Fibroblast of peridontal ligament (primary cell): ENCODE results near the gene FHOD3.
A peak's percentile ranks its signal among the peaks of the same experiment; 100 is the strongest.

ENCODE experiments used
- DNase-seq: peaks from one replicate; pipeline ENCODE4 v3.0.0-alpha.2; 2010; ENCODE audit errors: extremely low read depth

FHOD3 gene

DNA sequence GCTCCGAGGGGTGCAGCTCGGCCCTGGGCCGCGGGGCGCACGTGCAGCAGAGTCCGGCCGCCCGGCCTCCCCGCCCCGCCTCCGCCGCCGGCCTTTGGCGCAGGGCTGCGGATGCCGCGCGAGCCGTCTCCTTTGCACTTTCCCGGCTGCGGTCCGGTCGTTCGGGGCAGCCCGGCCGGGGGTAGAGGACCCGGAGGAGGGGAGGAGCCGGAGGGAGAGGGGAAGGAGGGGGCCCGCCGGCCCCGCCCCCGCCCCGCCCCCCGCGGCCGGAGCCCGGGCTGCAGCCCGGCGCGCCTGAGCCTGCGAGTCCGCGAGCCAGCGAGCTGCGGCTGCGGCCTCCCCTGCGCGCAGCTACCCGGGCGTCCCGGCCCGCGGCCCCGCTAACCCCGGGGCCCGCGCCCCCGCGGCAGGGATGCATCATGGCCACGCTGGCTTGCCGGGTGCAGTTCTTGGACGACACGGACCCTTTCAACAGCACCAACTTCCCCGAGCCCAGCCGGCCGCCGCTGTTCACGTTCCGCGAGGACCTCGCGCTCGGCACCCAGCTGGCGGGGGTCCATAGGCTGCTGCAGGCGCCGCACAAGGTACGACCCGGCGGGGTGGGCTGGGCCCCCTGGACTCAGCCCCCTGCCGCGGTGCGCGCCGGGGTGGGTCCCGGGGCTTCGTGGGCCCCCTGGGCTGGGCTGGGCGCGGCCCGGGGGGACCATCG is at the start of gene FHOD3:
Gene FHOD3, plus strand, starts transcription at position 297 of the 709 bp plus-strand sequence. Its CDS starts 123 bp downstream, at position 420.
- DNase-seq = peak; percentile 53

DNA sequence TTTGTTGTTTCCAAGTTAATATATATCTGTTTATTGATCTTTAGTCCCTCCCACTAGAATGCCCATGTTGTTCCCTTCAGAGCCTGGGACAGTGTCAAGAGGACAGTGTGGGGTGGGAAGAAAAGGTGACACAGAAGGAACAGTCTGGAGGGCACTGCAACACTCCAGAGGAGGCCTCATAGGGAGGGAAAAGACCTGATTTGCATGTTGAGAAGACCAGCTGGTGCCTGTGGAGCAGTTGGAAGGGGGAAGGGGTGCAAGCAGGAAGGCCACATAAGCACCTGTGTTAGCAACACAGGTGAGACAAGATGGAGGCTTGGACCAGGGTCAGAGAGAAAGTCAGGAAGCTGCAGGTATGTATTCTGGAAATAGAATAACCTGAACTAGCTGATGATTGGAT is 48.1 kb upstream of the FHOD3 start:
- DNase-seq = no peak

DNA sequence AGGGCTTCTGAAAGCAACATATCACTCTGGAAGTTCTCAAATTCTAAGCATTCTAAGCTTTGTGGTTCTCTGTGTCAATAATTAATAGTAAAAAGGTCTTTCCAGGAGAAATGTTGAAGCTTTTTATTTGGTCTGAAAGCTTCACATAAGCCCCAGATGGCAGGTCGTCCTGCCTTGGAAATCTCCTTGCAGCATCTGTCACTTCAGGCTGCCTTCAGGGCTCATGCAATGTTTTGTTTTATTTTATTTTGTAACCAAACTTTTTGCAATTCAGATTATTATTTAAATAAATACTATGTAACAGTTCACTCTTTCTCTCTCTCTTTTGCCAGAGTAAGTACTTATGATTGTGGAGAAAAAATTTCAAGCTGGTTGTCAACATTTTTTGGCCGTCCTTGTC is 46.7 kb upstream of the FHOD3 start:
- DNase-seq = no peak

DNA sequence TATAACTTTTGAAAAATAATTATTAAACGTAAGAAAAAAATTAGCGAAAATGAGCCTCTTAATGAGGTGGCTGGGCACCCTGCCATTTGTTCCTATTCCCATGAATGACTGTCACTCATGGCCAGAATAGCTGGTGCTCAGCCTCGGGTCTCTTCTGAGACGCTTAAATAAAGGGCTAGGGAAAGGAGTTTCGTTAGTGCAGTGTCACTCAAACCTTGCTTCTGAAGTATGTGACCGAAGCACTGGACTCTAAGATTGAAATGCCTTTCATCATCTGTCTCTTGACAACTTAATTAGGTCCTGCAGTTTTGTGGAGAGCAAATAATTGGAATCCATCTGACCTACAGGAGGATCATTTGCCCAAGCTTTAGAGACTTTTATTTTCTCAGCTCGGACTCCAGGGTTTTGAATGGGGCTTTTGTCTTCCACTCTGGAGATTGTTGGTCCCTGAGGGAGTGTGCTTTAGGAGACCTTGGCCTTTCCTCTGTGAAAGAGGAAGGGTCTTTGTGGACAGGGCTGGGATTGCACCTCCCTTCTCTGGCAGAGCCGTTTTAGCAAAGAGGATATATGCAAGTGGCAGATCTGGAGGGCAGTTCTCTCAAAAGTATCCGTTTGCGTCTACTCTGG is 42.3 kb upstream of the FHOD3 start:
- no peak for DNase-seq

DNA sequence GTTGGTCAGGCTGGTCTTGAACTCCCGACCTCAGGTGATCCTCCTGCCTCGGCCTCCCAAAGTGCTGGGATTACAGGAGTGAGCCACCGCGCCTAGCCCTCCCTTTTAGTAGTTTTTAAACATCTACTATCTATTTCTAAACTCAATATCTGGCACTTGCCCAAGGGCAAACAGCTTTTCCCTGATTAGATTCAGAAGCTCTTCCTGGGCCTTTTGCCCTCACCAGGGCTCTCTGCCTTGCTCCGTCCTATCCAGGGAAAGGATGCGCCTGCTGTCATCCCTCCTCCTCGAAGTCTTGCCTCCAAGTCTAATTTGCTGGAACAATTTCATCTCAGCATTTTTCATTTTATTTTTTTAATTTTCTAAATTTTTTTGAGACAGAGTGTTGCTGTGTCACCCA is 41.4 kb upstream of the FHOD3 start:
- no peak for DNase-seq

DNA sequence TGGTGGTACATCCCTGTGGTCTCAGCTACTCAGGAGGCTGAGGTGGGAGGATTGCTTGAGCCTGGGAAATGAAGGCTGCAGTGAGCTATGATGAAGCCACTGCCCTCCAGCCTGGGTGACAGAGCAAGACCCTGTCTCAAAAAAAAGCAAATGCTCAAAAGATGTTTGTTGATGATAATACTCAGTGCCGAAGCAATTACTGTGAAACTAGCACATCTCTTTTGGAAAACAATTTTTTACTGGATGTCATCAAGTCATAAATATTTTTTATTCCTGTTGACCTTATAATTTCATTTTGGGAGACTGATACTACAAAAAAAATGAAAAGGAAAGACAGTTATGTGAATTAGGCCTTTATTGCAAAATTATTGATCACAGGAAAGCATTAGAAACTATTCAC is 34.5 kb upstream of the FHOD3 start:
- no peak for DNase-seq

DNA sequence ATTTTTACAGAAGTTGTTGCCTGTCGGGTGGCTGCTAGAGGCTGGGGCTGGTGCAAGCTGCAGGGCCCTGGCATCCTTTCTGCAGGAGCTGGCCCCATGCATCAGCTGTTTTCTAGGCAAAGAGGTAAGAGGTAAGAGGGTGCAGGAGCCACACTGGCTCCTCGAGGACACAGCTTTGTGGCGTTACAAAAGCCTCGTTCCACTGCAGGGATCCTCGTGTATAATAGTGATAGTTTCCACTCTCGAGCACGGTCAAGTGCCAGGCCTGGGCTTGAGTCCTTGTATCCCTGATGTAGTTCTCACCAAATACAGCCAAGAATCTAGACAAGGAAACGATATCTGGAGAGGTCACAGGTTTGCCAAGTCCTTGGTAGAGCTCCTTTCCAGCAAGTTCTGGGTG is 33.2 kb upstream of the FHOD3 start:
- DNase-seq = no peak

DNA sequence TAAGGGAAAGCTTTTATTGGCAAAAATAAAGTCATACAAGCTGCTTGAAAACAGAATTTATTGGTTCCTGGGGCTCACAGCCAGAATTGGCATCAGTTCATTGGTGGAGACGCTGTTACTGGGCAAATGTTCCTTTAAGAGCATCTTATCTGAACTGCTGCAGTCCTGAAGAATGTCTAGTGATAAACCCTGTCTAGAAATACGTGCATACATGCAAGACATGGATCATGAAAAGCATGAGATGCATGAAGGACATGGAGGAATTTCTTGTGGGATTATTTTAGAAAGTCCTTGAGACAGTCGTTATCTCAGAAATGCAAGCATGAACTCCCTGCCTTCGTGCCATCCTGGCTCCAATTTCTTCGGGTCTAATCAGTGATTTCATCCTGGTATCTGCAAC is 32.5 kb upstream of the FHOD3 start:
- no peak for DNase-seq

DNA sequence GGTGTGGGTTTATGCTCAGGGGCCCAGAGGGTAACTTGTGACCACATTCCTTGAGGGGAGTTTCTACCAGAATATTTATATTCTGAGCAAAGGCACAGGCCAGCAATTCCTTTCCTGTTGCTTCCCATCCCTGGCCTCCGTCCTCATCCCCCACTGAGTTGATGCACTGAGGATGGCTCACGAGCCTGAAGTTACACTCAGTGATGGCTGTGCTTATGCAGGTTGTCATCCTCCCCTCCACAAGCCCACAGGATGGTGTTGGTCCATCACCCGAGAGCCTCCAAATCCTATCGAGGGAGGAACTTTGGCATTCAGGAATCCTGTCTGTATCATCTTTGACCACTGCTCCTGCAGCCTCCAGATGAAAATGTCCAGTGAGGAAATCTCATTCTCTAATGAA is 28.4 kb upstream of the FHOD3 start:
- DNase-seq = no peak

DNA sequence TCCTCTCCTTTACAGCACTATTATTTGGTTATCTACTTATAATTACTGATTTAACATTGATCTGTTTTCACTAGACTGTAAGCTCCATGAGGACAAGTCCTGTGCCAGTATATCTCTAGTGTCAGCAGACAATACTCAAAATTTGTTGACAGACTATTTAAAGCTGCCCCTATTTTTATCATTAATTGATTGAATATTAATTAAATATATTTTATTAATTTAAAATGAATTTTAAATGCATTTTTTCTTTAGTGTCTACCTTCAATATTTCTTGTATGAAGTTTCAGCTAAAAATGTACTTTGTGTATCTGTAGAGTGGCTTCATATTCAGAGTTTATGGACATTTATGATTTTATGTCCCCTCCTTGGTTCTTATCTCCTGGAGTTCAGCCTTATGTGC is 26.4 kb upstream of the FHOD3 start:
- DNase-seq = no peak

DNA sequence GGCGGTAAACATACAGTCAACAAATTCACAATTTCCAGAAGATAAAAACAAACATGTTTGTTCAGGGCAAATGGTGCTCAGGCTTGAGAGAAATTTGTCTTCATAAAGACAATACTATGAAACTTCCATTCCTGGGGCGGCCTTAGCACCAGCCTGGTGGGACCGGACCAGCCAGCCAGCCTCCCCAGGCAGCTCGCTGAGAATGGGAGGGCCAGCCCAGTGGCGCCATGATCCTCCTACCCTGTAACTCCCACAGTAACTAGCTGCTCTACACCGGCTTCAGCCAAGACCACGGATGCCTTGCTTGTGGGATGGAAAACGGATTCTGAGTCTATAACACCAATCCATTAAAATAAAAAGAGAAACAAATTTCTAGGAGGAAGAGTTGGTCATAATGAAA is 24.2 kb upstream of the FHOD3 start:
- no peak for DNase-seq

DNA sequence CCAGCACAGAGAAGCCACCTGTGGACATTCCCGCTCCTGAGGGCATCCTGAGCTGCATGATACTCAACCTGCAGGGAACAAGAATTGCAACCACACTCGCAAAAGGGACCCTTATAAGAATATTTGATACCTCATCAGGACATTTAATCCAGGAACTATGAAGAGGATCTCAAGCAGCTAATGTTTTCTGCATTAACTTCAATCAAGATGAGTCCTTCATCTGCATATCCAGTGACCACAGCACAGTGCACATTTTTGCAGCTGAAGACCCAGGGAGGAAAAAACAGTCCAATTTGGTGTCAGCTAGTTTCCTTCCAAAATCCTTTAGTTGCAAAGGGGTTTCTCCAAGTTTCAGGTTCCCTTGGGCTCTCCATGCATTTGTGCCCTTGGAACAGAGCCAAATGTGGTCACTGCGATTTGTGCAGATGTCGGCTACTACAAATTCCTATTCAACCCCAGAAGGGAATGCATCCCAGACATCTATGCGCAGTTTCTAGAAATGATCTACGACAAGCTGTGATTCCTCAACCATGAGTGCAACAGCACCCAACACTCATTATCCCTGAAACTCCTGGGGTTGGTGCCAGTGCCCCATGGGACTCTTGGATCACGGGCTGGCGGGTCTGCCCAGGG is 23.3 kb upstream of the FHOD3 start:
- DNase-seq = no peak

DNA sequence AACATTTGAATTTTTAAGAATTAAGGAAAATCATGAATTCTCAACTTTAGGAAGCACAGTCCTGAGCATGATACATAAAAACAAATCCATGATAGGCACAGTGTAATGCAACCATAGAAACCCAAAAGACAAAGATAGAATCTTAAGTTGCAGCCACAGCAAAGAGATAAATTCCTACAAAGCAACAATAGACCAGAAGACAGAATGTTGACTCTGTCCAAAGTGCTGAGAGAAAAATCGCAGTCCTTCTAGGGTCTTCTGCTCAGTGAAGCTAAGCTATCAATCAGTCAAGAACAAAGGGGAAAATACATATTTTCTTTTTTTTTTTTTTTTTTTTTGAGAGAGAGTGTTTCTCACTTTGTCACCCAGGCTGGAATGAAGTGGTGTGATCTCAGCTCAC is 22.0 kb upstream of the FHOD3 start:
- DNase-seq = no peak

DNA sequence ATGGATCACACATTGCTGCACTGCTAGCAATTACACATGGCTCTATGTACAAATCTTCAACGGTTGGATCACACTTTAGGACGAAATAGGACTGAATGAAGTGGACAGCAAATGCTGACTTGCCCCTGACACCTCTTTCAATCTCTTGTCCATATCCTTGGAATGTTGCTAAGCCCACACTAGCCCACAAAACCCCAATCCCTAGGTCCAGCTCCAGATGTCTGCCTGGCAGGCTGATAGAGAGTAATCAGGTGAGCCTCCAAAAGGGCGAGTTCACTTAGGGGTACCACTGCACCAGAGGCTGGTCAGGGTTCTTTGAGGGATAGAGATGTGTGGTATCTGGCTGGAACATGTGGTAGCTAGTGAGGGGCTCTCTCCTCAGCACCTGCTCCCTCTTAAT is 18.5 kb upstream of the FHOD3 start:
- DNase-seq = no peak

DNA sequence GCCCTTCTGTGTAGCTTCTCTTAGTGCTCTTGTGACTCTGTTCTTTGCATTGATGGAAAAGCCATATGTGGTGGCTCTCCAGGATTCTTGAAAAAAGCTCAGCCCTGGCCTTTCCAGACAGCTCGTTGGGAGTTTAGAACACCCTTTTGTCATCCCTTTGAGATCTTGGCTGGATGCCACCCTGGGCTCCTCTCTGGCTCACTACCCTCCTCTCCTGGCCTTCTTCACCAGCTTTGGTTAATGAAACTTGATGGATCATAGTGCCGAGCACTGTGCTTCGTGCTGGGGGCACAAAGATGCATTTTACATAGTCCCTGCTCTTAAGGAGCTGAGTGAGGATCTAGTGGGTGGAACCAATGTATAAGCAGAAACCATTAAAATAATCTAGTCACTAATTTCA is 15.6 kb upstream of the FHOD3 start:
- no peak for DNase-seq

DNA sequence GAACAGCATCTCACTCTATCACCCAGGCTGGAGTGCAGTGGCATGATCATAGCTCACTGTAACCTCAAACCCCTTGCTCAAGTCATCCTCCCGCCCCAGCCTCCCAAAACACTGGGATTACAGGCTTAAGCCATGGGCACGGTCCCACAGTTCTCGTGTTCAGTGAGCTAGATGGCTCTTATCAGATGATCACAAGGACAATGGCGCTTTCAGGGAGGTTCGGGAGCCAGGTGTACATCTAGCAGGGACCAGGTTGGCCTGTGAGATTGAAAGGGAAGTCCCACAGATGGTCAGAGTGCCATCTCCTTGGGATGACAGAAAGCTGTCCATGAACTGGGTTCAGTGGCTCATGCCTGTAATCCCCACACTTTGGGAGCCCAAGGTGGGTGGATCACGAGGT is 14.1 kb upstream of the FHOD3 start:
- DNase-seq = no peak

DNA sequence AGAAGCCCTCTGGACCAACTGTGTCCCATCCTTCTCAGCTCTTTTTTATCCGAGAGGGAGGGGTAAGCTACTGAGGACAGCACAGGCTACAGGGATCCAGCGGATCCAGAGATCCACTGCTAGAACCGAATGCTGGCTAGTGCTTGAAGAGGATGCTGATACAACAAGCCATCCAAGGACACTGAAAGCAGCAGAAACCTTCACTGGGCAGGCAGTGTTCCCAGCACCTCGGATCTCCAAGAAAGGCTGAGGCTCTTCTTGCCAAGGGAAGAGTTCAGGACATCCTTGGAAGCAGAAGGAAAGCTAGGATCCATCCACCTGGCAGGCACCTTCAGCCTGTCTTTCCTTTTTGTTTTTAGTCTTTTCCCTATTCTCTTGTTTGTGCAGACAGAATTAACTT is 13.2 kb upstream of the FHOD3 start:
- no peak for DNase-seq

DNA sequence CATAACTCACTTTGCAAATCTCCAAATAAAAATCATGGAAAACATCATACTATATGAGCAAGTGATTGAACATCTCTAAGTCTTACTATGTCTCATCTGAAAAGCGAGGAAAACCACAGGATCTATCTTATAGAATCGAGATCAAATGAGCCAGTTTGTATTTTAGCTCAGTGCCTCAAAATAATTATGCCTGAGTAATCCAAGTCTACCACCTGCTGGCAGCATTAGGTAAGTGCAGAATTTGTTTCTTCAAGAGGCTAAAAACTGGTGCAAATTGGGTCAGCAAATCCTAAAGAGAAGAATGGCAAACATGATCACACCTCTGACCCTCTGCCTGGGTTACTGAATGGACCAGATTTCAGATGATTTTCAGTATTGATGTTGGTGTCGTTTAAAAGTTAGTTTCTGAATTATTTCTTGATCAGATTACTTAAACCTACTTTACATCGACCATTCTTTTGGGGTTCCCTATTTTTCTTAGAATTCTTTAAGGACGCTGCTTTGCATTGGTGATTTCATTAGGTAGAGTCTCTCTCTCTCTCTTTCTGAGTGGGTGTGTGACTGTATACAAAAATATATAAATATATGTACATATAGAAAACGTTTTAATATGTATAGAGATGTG is 12.7 kb upstream of the FHOD3 start:
- DNase-seq = peak; percentile 88

DNA sequence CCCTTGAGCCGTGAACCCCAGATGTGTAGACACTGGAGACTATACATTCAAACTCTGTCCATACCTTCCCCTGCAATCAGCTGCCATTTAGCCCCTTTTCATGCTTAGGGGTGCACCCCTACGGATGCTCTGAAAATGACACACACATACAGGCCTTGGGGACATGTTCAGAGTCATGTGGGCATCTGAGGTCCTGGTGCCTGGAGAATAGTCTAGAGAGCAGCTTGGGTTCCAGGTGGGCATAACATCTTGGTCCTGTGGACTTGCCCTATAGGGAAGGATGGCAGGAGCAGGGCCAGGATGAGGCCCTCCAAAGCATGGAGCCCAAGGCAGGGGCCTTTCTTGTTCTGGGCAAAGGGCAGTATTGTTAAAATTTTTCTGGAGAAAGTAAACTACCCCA is 9.9 kb upstream of the FHOD3 start:
- no peak for DNase-seq

DNA sequence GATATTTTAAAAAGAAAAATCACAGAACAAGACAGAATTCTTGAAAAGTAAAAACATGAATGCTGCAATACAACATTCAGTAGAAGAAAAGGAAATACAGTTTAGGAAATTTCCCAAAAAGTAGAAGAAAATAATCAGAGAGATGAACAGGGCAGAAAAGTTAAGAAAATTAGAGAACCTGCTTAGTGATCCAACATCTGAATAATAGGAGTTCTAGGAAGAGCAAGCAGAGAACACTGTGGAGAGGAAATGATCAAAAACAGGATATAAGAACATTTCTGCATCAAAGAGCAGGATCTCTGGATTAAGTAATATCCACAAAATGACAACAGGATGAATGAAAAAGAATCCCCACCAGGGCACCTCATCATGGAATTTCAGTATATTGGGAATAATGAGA is 8.8 kb upstream of the FHOD3 start:
- no peak for DNase-seq

DNA sequence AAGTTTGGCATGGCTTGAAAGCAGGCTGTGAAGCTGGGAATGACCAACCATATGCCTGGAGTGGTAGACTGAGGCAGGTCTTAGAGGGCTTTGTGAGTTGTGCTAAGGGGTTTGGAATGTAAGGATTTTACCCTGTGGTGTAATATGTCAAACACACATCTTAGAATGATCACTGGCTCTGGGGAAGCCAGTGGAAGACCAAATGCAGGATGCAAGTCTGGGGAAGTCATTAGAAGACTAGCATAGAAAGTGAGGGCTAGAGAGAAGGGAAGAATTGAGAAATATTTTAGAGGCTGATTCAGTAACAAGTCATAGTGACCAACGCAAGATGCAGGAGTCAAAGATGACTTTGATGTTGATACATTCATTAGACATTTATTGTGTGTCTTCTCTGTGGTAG is 3.5 kb upstream of the FHOD3 start:
- no peak for DNase-seq

DNA sequence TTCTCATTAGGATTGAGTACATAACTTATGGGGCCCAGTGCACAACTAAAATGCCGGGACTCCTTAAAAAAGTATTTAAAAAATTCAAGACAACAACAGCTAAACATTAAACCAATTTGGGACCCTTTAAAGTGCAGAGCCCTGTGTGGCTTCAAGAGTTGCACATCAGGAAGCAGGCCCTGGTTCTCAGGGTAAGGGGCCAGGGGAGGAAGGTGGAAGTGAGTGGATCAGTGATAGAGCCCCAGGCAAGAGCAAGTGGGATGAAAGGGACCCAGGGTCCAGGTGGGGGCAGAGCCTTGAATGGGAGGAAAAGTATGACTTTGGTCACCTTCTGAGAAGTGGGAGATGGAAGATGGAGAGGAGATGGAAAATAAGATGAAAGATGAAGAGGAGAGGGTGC is 2.3 kb upstream of the FHOD3 start:
- DNase-seq = no peak

DNA sequence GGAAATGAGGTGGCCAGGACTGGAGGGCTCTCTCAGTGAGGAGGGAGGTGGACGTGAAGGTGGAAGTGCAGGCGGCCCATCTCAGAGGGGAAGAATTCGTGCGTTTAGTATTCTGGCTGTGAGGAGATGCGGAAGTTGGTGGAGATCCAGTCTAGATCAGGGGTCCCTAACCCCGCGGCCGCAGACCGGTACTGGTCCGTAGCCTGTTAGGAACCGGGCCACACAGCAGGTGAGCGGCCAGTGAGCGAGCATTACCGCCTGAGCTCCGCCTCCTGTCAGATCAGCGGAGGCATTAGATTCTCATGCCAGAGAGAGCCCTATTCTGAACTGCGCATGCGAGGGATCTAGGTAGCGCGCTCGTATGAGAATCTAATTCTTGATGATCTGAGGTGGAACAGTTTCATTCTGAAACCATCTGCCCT is 1.6 kb upstream of the FHOD3 start:
- no peak for DNase-seq
